ENCODE data around the gene YOD1. TPM values are rescaled to one million over a fixed set of nuclear protein-coding genes. Genes with fewer than 3 reads are reported as not detected.

The YOD1 gene
- total and polyA plus RNA-seq, 2 of the 13 experiments (the other 11 are each of a cell fraction or from before 2014, with no cell fraction given): 3.4 to 9.1 TPM

GRCh38 chr1:207084232-207084631, 33.2 kb upstream of the YOD1 start:
- Histone ChIP-seq H3K9ac (ENCODE audit: insufficient read depth, low read depth, low read length) (no peak overlapping the region), H3K4me3 (replicated peaks in 1 of 3; ENCODE audit: insufficient read depth in 1 of 3, low read depth in 2 of 3, low read length in 3 of 3) (no peak overlapping the region), H3K27me3 (ENCODE audit: control insufficient read depth in 1 of 2, insufficient read depth in 2 of 2, low read length in 2 of 2) (no peaks in the 10 kb centered on the region), H3K4me1 (ENCODE audit: insufficient read depth, low read length) (peaks cover 53% of the 10 kb centered on the region), H3K79me2 (ENCODE audit: insufficient read depth, low read length) (no peaks in the 10 kb centered on the region), H3K4me2 (ENCODE audit: low read depth, low read length) (peak overlapping the region; percentile 62; the same call in 1 of the 2 replicates), H2AFZ (ENCODE audit: low read length) (peak overlapping the region; percentile 18), H3K9me3 (ENCODE audit: low read length) (no peaks in the 10 kb centered on the region), H3K36me3 (replicated peaks in 1 of 2; ENCODE audit: control insufficient read depth in 1 of 2, insufficient read depth in 2 of 2, low read length in 2 of 2) (no peaks in the 10 kb centered on the region), H4K20me1 (ENCODE audit: insufficient read depth, low read length) (no peaks in the 10 kb centered on the region), H3K27ac (ENCODE audit: extremely low read length, insufficient read depth, low read length) (no peak overlapping the region)
- FAIRE-seq: no peak
- no peak for DNase-seq (ENCODE audit: low spot score)
- TF ChIP-seq ESRRA (CRISPR knock-in tag; IDR thresholded peaks at IDR 0.05; ENCODE audit: low read depth) (no peak), GABPA (IDR thresholded peaks at IDR 0.05; ENCODE audit: low read depth, low read length) (no peak), GABPA (CRISPR knock-in tag; IDR thresholded peaks at IDR 0.05; ENCODE audit: low read depth) (no peak), KIAA2018 (CRISPR knock-in tag; IDR thresholded peaks at IDR 0.05; ENCODE audit: borderline replicate concordance) (no peak), STAT5B (CRISPR knock-in tag; IDR thresholded peaks at IDR 0.05) (no peak), ZMAT3 (CRISPR knock-in tag; conservative IDR thresholded peaks at IDR 0.05) (no peak)
- BruUV-seq (replicated peaks): no TSS peak
- POLR2A ChIA-PET: interaction anchor here (1.3 kb wide), 1 partner anchor 31 kb away, joined by 12 read pairs; the partner anchor contains the start of gene PFKFB2
- intact Hi-C loops (cut with micrococcal nuclease; ENCODE audit: unreplicated experiment) (loop anchor here (1.0 kb wide), 2 partner anchors 321 to 415 kb away; no protein-coding TSS in a partner anchor), in situ Hi-C loops (cut with HindIII; ENCODE audit: extremely low pct_ligation_motif_present, low pct_unique_long_range_greater_than_20kb) (no loop called here)
- no peak for ATAC-seq
- CTCF ChIA-PET (ENCODE audit: low intra/inter-chr PET ratio, low total read pairs): interaction anchor here (0.8 to 4.6 kb wide), 3 partner anchors 238 to 415 kb away, joined by 3 to 26 read pairs (median 13); partner anchors contain the start of gene CD55
- WGBS (ENCODE audit: low lambda C conversion rate): 49% methylated on average over 2 of the region's 2 CpGs
